ELF-1 (cell line): ENCODE data around the gene SART1.
"Not testable (repeated sequence)": the region's sequence is repeated elsewhere in the genome, so short reads cannot be mapped to it uniquely, and the experiment has no call there.

ENCODE experiments used
- DNase-seq: peaks from one replicate; pipeline ENCODE4 v3.0.0-alpha.2; 2016; ENCODE audit warnings: low read depth, low spot score

The SART1 gene

DNA sequence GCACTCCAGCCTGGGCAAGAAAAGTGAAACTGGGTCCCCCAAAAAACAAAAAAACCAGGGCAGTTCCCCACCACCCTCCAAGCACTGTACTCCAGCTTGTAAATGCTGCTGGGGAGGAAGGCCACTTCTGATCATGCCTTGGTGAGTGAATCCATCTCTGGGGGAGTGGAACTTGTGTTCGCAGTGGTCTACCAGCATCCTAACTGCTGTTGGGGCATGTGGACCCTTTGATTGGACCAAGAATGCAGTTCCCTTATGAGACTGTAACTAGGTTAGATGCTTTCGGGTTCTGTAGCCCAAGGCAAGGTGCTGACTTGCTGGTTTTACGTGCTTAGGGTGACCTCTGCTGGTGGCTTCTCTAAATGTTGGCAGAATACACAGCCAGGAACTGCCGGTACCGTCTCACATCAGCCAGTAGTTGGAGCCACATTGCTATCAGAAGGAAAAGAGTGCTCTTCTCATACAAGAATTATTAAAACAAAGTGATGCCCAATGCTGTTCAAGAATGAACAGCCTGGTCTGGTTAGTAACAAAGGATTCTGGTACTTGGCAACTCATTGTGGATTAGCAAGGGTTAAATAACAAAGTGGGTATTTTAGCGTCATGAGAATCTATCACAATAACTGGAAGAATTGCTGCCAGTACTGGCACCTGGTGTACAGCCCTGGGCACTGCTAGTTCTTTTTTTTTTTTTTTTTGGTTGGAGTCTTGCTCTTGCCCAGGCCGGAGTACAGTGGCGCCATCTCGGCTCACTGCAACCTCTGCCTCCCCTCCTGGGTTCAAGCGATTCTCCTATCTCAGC is 27.5 kb downstream of the SART1 start:
- DNase-seq = peak; percentile 97

DNA sequence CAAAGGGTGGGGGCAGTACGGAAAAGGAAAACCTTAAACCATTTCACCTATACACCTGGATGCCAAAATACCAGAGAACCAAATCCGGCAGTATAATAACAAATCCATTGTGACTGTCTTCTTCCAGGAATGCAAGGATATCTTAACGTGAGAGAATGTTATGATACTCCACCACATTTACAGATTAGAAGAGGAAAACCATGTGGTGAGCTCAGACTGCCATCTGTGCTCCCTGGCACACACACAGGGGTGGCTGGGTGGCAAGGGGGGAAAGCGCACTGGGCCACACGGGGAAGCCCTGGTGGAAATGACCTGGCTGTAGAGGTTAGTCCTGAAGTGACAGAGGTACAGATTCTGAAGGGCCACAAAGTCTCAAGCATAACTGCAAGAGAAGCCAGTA is 30.5 kb downstream of the SART1 start:
- DNase-seq = no peak

DNA sequence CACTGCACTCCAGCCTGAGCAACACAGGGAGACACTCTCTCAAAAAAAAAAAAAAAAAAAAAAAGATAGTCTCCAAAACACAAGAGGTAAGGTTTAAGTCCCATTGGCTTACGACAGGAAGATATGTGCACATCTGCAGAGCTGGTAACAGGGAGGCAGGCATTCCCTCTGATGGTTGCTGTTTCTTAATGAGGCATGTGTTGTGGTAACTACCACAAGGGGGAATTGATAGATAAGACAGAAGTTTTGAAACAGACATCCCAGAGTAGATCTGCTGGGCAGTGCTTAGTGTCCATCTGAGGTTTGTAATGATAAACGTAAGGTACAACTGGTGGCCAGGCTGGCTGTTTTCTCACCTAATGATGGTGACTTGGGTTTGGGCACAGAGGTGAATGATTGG is 35.8 kb downstream of the SART1 start:
- DNase-seq = no peak

DNA sequence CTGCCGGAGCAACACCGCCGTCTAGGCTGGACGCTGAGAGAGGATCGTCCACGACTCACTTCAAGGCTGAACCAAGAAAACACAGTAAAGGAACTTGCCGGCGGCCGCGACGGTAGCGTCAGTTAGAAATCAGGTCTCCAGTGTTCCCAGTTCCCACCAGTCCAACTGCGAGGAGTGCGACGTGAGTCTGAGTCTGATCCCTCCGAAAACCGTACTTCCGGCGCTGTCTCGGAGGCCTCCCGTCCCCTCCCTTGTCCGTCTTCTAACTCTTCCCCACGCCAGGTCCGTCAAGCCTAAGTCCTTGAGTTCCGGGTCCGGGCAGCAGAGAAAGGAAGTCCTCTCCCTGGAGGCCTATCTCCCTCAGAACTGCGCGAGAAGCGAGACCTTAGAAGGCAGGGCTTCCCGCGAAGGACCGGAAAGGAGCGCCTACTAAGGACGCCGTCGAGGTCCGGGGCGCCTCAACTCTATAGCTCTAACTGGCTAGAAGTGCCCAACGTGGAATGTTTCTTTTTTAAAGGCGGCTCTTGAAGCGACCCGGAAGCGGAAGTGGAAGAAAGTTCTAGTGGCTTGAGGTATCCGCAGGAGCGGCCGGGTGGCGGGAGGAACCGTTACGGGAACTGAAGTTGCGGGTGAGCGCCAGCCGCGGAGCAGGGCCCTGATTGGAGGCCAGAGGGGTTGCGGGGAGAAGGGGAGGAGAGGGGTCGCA is 40.6 kb downstream of the SART1 start, which contains the start of the genes BANF1 and EIF1AD:
Gene BANF1 (plus strand): TSS at position 562 of the 706 bp plus-strand sequence. CDS start 748 bp downstream, outside the sequence.
Gene EIF1AD (minus strand): TSS at position 216 of the 706 bp plus-strand sequence. CDS start 1,768 bp downstream, outside the sequence.
- peak; percentile 98 for DNase-seq

DNA sequence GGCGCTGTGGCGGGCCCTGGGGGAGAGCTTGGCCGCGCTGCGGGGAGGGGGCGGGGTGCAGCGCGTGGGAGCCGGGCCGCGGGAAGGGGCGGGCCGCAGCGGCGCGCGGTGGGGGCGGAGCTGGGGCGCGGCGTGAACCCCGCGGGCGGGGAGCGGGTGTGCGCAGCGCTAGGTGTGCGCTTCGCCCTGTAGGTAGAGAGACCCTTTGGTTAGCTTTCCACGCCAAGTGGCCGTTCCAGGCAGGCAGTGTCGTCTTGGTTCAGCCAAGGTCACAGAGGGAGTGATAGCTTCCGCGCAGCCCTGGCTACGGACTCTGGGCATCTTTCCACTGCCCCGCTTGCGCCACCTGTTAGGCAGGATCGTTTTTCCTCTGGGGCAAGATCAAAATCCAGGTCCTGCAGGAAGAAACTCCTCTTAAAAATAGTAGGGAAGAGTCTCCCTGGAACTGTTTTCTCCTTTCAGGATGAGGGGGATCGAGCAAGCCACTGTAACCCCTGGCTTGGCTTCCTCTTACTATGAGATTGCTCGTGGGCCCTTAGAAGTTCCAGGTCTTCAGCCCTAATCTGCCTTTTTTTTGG is 41.2 kb downstream of the SART1 start:
- no peak for DNase-seq

DNA sequence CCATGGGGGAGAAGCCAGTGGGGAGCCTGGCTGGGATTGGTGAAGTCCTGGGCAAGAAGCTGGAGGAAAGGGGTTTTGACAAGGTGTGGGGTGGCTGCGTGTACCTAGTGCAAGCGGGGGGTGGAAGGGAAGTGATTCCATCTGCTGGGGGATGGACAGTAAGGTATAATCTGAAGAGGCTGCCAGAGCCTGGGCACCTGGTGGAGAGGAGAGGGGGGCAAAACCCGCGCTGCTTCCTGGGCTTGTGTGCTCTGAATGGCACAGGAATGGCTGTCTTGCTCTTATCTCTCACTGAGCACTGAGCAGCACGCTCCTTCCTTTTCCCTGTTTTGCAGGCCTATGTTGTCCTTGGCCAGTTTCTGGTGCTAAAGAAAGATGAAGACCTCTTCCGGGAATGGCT is 41.8 kb downstream of the SART1 start:
- DNase-seq = no peak

DNA sequence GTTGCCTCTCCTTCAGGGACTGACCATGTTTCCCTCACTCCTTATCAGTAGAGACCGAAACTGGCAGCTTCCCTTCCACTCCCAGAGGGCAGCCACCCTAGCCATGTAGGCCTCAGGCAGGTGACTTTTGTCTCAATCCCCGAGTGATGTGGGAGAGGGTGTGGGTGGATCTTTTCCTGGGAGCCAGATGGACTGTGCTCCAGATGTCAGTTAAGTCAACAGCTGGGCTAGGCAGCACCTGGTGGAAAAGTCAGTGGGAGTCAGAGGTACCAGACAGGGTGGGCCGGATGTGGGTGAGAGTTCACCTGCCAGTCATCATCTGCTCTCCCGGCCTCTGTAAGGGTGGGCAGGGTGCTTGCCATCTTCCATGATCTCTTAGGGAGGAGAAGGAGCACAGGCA is 42.7 kb downstream of the SART1 start:
- DNase-seq = no peak

DNA sequence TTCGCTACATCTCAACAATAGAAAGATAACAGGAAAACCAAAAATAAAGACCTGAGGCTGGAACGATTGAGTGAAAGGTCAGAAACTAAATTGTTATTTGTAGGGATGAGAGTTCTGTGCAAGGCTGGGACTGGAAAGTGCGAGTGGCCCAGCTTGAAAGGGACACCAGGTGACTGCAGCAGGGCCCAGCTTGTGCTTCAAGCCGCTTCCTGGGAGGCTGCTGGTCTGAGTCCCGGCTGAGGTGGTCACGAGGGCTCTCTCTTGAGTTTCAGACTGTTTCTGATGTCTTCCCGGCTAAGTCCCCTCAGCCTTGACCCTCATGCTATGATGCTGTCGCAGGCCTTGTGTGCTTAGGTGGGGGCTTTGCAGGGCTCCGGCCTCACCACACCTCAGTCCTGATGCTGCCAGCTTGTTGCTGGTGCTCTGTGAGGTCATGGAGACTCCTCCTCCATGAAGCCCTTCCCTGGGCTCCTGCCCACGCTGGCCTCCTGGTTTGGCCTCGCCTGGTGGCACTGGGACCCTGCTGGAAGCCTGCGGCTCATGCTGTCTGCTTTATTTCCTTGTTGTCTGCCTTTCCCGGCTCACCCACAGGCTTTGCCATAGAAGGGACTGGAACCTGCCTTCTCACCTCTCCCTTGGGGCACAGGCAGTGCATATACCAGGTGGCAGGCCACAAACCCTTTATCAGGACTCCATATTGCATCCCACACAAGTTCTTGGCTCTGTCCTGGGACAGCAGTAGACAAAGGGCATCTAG is 44.8 kb downstream of the SART1 start:
- no peak for DNase-seq

DNA sequence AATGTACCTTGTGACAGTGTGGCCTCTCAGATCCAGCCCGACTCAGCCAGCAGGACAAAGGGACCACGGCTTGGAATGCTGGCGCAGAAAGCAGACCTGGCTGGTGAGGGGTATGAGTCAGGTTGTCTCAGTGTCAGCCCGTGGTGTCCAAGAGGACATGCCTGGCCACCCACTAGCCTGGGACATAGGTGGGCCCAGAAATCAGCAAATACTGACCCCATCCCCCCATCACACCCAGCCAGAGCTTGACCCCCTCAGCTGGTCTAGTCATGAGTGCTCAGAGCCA is 45.3 kb downstream of the SART1 start:
- DNase-seq = peak; percentile 28

DNA sequence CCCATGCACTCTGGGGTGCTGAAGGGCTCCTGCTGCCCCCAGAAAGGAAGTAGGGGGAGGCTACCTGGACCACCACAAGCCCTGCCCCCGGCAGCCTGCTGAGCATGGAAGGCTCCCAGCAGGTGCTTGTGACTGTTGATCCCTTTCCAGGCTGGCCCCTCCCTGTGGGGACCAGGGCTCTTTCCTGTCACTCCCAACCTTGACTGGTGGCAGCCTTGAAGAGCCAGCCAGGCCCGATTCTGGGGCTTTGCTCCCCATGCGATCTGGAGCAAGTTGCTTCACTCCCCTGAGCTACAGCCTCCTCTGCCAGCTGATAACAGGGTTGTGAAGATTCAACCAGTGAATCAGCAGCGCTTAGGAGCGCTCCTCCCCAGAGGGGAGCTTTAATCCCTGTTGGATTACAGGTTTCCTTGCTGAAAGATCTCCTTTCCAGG is 45.7 kb downstream of the SART1 start:
- DNase-seq = peak; percentile 40

DNA sequence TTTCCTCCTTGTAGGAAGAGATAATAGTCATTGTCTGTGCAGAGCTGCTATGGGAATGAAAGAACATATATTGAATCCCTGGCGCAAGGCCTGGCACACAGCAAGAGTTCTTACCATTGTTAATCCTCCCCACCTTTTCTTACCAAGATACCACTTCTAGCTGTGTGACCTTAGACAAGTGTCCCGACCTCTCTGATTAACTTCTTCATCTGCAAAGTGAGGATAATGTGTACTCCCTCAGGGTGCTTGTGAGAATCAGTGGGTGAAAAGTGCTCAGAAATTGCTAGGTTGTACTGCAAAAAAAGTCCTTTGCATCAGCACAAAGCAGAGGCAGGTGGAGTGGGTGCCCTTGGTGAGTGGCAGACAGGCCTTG is 46.5 kb downstream of the SART1 start:
- DNase-seq = no peak

DNA sequence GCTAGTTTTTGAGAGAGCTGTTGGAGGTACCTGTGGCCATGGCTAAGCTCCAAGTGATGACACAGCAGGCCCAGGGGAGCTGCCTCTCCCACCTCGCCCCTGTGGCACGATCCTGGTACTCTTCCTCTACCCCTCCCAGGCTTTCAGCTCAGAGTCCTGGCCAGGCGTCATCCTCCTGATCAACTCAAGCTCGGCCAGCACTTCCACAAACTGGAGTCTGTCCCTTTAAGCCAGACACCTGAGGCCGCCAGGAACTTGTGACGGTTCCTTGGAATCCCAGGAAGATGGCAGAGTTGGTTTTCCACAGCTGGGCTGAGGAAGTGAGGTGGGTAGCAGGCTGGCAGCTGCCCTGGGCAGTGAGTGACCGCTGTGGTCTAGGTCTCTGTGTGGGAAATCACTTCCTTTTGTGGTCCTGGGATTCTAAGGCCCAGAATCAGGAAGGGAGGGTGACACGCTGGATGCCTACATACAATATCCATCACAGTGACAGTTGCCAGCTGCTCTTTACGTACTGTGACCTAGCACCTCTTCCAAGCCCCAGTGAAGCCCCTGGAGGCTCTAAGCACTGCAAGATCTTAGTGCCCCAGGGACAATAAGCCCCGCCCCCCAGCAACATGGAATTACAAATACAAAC is 47.1 kb downstream of the SART1 start:
- peak; percentile 47 for DNase-seq

DNA sequence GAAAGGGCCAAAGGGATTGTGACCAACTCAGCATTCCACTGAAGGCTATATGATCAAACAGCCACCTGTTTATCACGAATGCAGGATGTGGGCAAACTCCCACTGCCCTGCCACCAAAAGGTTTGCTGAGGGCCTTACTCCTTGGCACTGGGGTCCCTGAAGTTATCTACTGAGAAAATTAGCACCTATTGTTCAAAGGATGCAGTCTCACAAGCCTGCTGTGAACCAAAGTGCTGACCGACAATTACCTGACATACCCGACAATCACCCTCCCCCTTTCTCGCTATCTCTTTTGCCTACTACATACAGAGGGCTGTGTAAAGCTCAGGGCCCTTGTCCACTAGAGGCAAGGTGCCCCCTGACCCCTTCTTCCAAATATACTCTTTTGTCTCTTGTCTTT is 48.5 kb downstream of the SART1 start:
- DNase-seq = not testable (repeated sequence)

DNA sequence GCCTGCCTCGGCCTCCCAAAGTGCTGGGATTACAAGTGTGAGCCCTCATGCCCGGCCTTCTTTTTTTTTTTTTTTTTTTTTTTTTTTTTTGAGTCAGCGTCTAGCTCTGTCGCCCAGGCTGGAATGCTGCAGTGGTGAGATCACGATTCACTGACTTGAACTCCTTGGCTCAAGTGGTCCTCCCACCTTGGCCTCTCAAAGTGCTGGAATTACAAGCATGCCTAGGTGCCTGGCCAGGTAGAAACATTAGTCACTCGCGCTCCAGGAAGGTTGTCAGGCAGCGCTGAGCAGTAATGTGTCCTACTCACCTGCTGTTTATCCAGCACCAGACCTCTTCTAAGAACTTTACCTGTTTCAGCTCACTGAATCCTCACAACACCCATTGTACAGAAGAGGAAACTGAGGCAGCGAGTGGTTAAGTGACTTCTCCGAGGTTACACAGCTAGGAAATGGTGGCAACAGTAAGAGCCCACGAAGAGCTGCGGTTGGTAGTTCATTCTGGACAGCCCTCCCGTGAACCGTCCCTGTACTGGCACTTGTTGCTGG is 49.8 kb downstream of the SART1 start:
- peak; percentile 91 for DNase-seq

DNA sequence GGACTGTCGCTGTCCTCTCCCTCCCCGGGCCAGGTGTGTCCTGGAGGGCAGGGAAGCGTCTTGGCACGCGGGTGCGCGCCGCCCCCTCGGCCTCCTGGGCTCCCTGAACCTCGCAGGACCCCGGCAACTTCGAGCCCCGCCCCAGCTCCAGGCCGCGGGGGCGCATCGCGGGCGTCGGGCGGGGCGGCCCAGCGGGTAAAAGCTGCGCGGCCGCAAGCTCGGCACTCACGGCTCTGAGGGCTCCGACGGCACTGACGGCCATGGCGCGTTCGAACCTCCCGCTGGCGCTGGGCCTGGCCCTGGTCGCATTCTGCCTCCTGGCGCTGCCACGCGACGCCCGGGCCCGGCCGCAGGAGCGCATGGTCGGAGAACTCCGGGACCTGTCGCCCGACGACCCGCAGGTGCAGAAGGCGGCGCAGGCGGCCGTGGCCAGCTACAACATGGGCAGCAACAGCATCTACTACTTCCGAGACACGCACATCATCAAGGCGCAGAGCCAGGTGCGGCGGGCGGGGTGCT is 50.3 kb downstream of the SART1 start, which contains the start of gene CST6:
Gene CST6 (plus strand): TSS at position 224 of the 519 bp plus-strand sequence. CDS start 37 bp downstream, at position 261.
- peak; percentile 45 for DNase-seq

DNA sequence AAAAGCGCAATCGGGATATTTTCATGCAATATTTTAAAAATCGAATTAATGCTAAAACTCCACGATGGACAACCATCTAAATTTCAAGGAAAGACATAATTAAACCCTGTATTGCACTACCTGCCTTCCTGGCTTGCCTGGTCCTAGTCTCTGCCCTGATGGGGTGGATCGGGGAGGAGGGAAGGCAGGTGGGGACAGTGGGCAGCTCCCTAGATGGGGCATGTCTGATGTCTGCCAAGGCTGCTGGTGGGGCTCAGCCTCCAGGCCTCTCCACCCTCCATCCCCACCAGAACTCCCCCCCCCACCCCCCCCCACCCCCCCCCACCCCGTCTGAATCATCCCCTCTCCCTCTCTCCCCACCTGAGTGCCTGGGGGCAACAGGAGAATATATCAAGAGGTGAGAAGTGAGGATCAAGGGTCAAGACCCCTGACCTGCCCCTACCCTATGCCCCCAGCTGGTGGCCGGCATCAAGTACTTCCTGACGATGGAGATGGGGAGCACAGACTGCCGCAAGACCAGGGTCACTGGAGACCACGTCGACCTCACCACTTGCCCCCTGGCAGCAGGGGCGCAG is 50.9 kb downstream of the SART1 start:
- DNase-seq = no peak

DNA sequence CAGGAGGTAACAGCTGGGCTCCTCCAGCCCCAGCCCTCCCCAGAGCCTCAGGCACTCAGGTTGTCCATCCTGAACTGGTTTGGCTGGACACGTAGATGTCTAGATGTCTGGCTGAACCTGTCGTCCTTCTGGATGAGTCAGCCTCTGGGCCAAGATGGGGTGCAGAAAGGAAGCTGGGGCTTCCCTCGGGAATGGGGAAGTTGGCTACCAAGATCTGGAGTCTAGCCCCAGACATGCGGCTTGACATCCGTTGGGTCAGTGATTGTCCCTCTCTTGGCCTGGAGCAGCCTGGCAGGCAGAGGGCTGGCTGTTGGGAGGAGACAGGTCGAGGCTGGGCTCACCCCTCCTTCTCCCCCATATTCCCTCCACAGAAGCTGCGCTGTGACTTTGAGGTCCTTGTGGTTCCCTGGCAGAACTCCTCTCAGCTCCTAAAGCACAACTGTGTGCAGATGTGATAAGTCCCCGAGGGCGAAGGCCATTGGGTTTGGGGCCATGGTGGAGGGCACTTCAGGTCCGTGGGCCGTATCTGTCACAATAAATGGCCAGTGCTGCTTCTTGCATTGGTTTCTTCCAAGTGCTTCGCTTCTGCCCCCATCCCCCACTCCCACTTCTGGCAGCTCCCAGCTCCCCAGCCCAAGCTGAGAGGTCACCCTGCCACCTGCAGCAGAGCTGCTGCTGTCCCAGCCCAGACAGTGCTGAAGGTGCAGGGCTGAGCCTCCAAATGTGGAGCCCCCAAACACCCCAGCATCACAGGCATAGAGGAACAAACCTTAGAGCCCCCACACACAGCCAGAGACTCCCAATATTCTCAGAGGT is 51.6 kb downstream of the SART1 start:
- peak; percentile 67 for DNase-seq

DNA sequence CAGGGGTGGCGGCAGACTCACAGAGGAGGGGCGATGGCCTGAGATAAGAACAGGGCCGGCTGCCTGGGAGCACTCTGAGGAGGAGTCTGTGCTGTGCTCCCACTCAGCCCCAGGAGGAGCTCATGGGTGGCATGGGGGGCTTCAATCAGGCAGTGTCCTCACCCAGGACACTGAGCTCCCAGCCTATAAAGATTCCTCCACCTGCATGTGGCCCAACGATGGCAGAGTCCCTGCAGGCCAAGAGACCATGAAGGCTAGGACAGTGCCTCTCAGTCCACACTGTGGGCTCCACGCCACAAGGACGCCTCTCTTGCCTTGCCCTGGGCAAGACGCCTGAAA is 52.2 kb downstream of the SART1 start:
- no peak for DNase-seq

DNA sequence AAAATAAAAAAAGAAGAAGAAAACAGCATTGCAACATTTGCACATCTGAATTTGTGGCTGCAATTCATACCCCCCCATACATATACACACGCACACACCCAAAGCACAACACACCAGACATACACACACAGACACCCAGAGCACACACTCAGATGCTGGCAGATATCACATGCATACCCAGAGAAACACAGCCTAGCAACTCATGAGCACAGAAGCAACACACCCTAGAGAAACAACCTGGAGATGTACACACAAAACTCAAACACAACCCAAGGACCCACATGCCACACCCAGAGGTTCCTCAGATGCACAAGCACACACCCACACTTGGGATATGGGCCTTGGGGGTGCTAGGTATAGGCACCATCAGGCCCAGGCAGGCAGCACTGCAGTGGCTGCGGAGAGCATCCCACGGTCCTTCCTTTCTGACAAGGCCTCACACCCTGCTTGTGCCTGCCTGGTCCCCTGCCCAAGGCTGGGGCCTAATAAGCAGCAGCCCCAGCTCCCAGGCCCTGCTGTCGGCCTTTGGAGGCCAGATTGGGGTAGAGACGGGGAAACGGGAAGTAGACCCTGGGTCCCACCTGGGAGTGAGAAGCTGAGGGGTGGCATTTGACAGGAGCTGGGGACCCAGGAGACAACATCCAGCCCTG is 53.4 kb downstream of the SART1 start:
- no peak for DNase-seq
